Chondrocyte (in vitro differentiated cells): ENCODE results near the gene TSC22D1. TPM values are rescaled to one million over a fixed set of nuclear protein-coding genes. Genes with fewer than 3 reads are reported as not detected.

Experiments
- DNase-seq: peaks from one replicate; pipeline ENCODE4 v3.0.0; 2021; ENCODE audit warnings: mixed read lengths, low spot score
- H3K27ac Mint-ChIP-seq: one replicate; pipeline ENCODE4 v1.8.0; 2021; ENCODE audit warnings: mild to moderate bottlenecking, moderate library complexity, mixed read lengths; ENCODE audit not compliant: unreplicated experiment
- H3K27me3 Mint-ChIP-seq: 2 replicates; pipeline ENCODE4 v1.8.0; 2021; ENCODE audit warnings: low read depth, mixed read lengths
- H3K36me3 Mint-ChIP-seq: 2 replicates; pipeline ENCODE4 v1.8.0; 2021; ENCODE audit warnings: low read depth, mixed read lengths
- H3K4me1 Mint-ChIP-seq: 2 replicates; pipeline ENCODE4 v1.8.0; 2021; ENCODE audit warnings: low read depth, mild to moderate bottlenecking, mixed read lengths
- H3K4me3 Mint-ChIP-seq: one replicate; pipeline ENCODE4 v1.8.0; 2021; ENCODE audit warnings: mild to moderate bottlenecking, moderate library complexity, mixed read lengths; ENCODE audit not compliant: unreplicated experiment
- H3K9me3 Mint-ChIP-seq: 2 replicates; pipeline ENCODE4 v1.8.0; 2021; ENCODE audit warnings: low read depth, mixed read lengths
- CTCF ChIP-seq: fragments of 200-600 bp; sonication (generic); IDR thresholded peaks from 2 replicates; pipeline ENCODE4 v1.5.0; 2021; ENCODE audit warnings: antibody characterized with exemption, mild to moderate bottlenecking, moderate library complexity
- total RNA-seq: library from RNA; stranded (reverse); gene quantifications from 3 replicates; pipeline ENCODE4 v1.2.1, GENCODE V29; 2021

Gene TSC22D1
- total RNA-seq, 1 donor from 2014 or later = 125 TPM

GRCh38 chr13:44484562-44485138 lies 91.5 kb downstream of the TSC22D1 start:
- H3K27ac Mint-ChIP-seq = no peak overlapping the region
- H3K4me3 Mint-ChIP-seq = no peak overlapping the region
- H3K27me3 Mint-ChIP-seq = no peaks in the 10 kb centered on the region
- TF ChIP-seq CTCF = no peak
- DNase-seq = no peak
- peaks cover 30% of the 10 kb centered on the region for H3K4me1 Mint-ChIP-seq
- peaks cover 3% of the 10 kb centered on the region for H3K36me3 Mint-ChIP-seq
- no peaks in the 10 kb centered on the region for H3K9me3 Mint-ChIP-seq

DNA sequence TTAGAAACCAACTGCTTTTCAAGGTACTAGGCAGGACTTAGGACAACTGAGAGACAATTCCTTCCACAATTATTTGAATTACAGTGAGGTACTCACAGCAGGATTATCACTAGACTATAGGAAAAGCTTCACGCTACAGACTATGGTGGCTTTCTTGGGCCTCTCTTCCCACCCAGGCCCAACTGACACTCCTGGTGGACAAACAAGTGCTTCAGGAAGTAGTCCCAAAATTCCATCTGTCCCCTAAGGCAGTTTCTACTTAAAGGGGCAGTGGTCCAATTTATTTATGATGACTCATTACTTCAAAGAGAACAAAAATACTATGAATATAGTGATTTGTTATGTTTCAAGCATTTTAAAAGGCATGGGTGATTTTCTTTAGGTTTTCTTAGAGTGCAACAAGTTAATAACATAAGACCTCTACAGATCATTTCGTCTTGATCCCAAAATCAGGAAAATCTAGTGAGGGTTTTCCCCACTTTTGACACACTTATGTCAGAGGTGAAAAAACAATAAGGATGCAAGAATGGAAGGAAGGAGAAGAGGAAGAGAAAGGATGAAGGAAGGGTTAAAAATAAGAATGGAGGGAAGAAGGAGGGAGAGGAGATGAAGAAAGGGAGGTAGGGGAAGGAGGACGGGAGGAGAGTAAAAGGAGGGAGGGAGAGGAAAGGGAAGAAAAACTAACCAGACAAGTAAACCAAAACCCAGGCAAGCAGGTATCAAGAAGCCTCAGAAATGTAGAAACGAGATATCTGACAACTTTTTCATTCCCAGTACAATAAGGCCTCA lies 101.8 kb downstream of the TSC22D1 start:
- no peaks in the 10 kb centered on the region for H3K27me3 Mint-ChIP-seq
- H3K9me3 Mint-ChIP-seq = no peaks in the 10 kb centered on the region
- peaks cover 44% of the 10 kb centered on the region for H3K4me1 Mint-ChIP-seq
- peak overlapping the region; percentile 88 for H3K27ac Mint-ChIP-seq
- peak; percentile 14 for TF ChIP-seq CTCF
- H3K4me3 Mint-ChIP-seq = no peak overlapping the region
- no peaks in the 10 kb centered on the region for H3K36me3 Mint-ChIP-seq
- DNase-seq = no peak

DNA sequence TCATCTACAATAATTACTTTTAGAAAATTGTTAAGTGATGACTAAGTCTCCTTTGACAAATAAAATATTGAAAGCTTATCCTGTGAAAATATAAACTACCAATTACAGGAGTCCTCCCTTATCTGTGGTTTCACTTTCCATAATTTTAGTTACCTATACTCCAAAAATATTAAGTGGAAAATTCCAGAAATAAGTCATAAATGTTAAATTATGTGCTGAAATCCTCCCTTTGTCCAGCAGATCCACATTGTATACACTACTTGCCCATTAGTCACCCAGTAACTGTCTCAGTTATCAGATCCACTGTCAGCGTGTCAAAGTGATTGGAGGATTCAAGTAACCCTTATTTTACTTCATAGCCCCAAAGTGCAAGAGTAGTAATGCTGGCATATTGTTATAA lies 104.4 kb downstream of the TSC22D1 start:
- Mint-ChIP-seq H3K9me3 (no peaks in the 10 kb centered on the region), H3K4me3 (no peak overlapping the region), H3K27ac (peak overlapping the region; percentile 69), H3K36me3 (no peaks in the 10 kb centered on the region), H3K27me3 (no peaks in the 10 kb centered on the region), H3K4me1 (peaks cover 55% of the 10 kb centered on the region)
- DNase-seq = no peak
- TF ChIP-seq CTCF = no peak

DNA sequence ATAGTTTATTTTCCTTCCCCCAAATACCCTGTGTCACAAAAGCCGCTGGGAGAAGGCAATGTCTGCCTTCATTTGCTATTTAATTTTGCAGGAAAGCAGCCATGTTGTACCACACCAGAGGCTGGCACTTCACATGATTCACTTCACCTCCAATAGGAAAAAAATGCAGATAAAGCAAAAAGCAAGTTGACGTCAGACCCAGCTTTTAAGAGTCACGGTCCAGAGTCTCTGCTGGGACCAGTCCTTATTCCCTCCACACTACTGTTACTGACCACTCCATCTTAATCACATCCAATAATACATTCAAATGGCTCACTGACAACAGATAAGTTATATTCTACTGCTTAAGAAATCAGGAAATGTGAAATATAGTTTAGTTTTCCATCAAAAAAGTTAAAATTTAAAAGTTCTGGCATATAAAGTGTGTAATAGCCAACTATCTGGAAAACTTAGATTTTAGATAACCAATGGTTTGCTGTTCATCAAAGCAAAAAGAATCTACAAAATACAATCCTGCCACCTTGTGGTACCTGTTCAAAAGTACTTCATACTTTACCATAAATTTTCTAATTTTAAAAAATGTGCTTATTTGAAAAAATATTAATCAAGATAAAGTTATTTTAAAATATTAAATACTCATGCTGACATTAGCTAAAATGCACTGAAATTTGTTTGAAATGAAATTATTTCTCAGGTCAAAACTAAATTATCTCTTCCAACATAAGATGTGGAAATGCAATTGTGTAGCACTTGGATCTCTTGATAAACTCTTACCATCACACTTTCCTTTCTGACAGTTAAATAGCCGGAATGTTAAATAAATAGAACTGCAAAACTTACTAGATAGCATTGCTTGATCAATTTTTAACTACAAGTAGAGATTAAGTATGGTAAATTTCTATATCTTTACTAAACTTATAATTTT lies 105.2 kb downstream of the TSC22D1 start:
- peak; percentile 90 for TF ChIP-seq CTCF
- H3K4me1 Mint-ChIP-seq = peaks cover 55% of the 10 kb centered on the region
- H3K4me3 Mint-ChIP-seq = no peak overlapping the region
- no peaks in the 10 kb centered on the region for H3K36me3 Mint-ChIP-seq
- DNase-seq = no peak
- H3K9me3 Mint-ChIP-seq = no peaks in the 10 kb centered on the region
- peak overlapping the region; percentile 59 for H3K27ac Mint-ChIP-seq
- no peaks in the 10 kb centered on the region for H3K27me3 Mint-ChIP-seq

DNA sequence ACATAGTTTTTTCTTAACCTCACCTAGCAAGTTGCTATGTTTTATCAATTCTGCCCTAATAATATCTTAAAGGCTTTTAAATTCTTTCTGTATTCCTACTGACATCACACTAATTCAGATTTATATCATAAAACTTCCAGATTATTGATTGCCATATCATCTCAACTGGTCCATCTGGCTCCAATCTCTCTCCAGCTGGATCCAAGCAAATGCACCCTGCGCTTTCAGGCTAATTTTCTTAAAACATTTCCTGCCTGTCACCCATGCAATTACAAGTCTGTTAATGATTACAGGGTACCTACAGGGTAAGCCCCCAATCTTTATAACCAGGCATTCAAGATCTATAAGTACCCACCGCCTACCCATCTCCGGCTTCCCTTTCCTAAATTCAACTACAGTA lies 107.3 kb downstream of the TSC22D1 start:
- no peaks in the 10 kb centered on the region for H3K9me3 Mint-ChIP-seq
- no peak for DNase-seq
- no peak overlapping the region for H3K4me3 Mint-ChIP-seq
- H3K4me1 Mint-ChIP-seq = peaks cover 47% of the 10 kb centered on the region
- H3K36me3 Mint-ChIP-seq = no peaks in the 10 kb centered on the region
- H3K27ac Mint-ChIP-seq = no peak overlapping the region
- H3K27me3 Mint-ChIP-seq = no peaks in the 10 kb centered on the region
- no peak for TF ChIP-seq CTCF
